IgD-negative memory B cell (primary cell): ENCODE data around the gene GPR31. TPM values are rescaled to one million over a fixed set of nuclear protein-coding genes. Genes with fewer than 3 reads are reported as not detected.
A peak's percentile ranks its signal among the peaks of the same experiment; 100 is the strongest.

Source experiments
- H3K27ac Mint-ChIP-seq, 3 donors: one replicate each; pipeline ENCODE4 v1.8.0; 2020 to 2022; ENCODE audit warnings: mild to moderate bottlenecking in 3 of 3, mixed read lengths in 3 of 3, moderate library complexity in 1 of 3
- H3K27me3 Mint-ChIP-seq: one replicate; pipeline ENCODE4 v1.8.0; 2021; ENCODE audit warnings: mixed read lengths
- H3K36me3 Mint-ChIP-seq: one replicate; pipeline ENCODE4 v1.8.0; 2020; ENCODE audit warnings: mild to moderate bottlenecking, mixed read lengths
- H3K4me1 Mint-ChIP-seq, 3 donors: one replicate each; pipeline ENCODE4 v1.8.0; 2020 to 2022; ENCODE audit warnings: mixed read lengths in 3 of 3, mild to moderate bottlenecking in 1 of 3
- H3K4me3 Mint-ChIP-seq, 4 donors: one replicate each; pipeline ENCODE4 v1.8.0; 2020 to 2022; ENCODE audit warnings: mild to moderate bottlenecking in 4 of 4, mixed read lengths in 4 of 4, moderate library complexity in 3 of 4
- H3K9me3 Mint-ChIP-seq, 3 donors: one replicate each; pipeline ENCODE4 v1.8.0; 2020 to 2021; ENCODE audit warnings: mixed read lengths in 3 of 3, mild to moderate bottlenecking in 1 of 3
- polyA plus RNA-seq: library from polyadenylated mRNA; unstranded; fragments of 300-500 nt; fragmentation: Illumina TruSeq; gene quantifications from one replicate; pipeline ENCODE4 v1.2.3, GENCODE V29; 2021

GPR31 gene
- polyA plus RNA-seq, 1 donor from 2014 or later, result not detected

DNA sequence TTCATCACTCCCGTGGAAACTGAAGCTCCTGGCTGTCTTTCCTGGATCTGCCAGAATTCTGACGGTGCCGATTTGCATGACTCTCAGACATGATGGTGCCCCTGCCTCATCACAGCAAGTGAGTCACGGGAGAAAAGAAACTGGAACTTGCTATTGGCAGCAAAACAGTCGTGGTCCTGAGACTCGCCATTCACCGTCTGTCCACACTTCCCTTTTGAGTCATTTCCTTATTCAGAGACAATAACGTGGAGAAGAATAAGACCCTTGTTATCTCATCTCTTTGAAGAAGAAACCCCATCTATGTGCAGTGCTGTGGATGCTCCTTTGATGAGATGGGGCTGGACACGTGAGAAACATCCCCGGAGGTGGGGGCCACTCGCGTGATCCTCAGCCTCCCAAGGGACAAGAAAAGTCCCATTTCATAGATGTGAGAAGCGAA lies 4.2 kb downstream of the GPR31 start:
- H3K36me3 Mint-ChIP-seq, result peaks cover 1% of the 10 kb centered on the region
- no peaks in the 10 kb centered on the region for H3K27me3 Mint-ChIP-seq
- H3K27ac Mint-ChIP-seq, result peak overlapping the region; percentile 84 to 96 (median 96)
- peak overlapping the region; percentile 75 to 96 (median 86) for H3K4me3 Mint-ChIP-seq
- H3K9me3 Mint-ChIP-seq, result no peaks in the 10 kb centered on the region
- H3K4me1 Mint-ChIP-seq, result peaks cover 33 to 46% (median 42%) of the 10 kb centered on the region in 3 donors

DNA sequence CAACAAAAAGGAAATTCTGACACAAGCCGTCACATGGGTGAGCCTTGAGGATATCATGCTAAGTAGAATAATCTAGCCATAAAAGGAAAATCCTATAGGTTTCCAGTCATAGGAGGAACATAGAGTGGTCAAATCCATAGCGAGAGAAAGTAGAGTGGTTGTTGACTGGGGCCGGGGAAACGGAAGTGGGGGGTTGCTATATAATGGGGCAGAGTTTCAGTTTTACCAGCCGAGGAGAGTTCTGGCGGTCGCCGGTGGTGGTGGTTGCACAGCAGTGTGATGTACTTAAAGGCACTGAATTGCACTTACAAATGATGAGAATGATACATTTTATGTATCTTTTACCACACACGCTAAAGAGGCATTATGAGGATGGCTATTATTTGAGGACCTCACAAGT lies 4.9 kb downstream of the GPR31 start:
- Mint-ChIP-seq H3K4me3 (peak overlapping the region; percentile 75 to 96 (median 86)), H3K36me3 (peaks cover 1% of the 10 kb centered on the region), H3K4me1 (peaks cover 30 to 41% (median 36%) of the 10 kb centered on the region in 3 donors)

DNA sequence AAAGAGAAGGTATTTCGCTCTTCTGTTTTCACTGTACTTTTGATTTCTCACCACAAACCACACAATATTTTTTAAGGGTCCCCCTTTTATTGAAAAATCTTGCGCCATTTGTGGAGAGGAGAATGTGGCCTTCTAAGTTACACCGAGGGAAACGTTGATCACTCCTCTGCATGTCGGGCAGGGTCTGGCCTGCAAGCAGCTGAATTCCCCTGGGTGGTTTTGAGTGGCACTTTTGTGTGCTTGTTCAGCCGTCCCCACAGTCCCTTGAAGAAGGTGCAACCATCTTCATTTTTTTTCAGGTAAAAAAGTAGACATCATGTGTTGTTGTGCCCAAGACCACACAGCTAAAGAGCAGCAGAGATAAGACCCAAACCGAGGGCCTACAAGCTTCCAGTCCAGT lies 6.1 kb downstream of the GPR31 start:
- H3K27ac Mint-ChIP-seq, result peak overlapping the region; percentile 84 to 96 (median 96)
- H3K9me3 Mint-ChIP-seq, result no peaks in the 10 kb centered on the region
- H3K4me3 Mint-ChIP-seq, result peak overlapping the region; percentile 64 to 96 (median 80)
- peaks cover 28 to 39% (median 34%) of the 10 kb centered on the region in 3 donors for H3K4me1 Mint-ChIP-seq
- H3K27me3 Mint-ChIP-seq, result no peaks in the 10 kb centered on the region
- H3K36me3 Mint-ChIP-seq, result peaks cover 1% of the 10 kb centered on the region

More for the DNA sequence above, 4.9 kb downstream of the GPR31 start:
- H3K9me3 Mint-ChIP-seq, result no peaks in the 10 kb centered on the region
- H3K27ac Mint-ChIP-seq, result peak overlapping the region; percentile 84 to 96 (median 96)
- no peaks in the 10 kb centered on the region for H3K27me3 Mint-ChIP-seq

GRCh38 chr6:167150941-167151549 lies 6.7 kb downstream of the GPR31 start:
- peaks cover 1% of the 10 kb centered on the region for H3K36me3 Mint-ChIP-seq
- H3K27ac Mint-ChIP-seq, result peak overlapping the region; percentile 84 to 96 (median 96)
- no peaks in the 10 kb centered on the region for H3K9me3 Mint-ChIP-seq
- peak overlapping the region; percentile 64 to 96 (median 80) for H3K4me3 Mint-ChIP-seq
- H3K4me1 Mint-ChIP-seq, result peaks cover 28 to 39% (median 37%) of the 10 kb centered on the region in 3 donors
- H3K27me3 Mint-ChIP-seq, result no peaks in the 10 kb centered on the region

DNA sequence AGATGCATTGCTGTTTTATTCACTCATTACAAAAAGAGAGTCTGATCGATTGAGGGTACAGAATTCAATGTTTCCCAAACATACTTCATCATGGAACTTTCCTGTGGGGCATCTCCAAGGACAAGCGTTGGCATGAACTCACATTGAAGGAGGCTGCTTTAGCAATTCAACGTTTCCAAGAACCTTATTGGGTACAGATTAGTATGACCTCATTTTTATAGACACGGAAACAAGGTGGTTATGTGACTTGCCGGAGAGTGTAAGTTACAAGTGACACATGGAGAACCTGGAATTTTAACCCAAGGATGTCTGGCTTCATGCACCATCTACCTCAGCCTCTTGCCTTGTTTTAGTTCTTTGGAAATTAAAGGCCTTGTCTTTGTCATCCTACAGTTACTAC lies 8.8 kb downstream of the GPR31 start:
- Mint-ChIP-seq H3K9me3 (no peaks in the 10 kb centered on the region), H3K4me1 (peaks cover 24 to 38% (median 32%) of the 10 kb centered on the region in 3 donors), H3K36me3 (peaks cover 1% of the 10 kb centered on the region), H3K27ac (no peak overlapping the region), H3K27me3 (no peaks in the 10 kb centered on the region), H3K4me3 (no peak overlapping the region)

DNA sequence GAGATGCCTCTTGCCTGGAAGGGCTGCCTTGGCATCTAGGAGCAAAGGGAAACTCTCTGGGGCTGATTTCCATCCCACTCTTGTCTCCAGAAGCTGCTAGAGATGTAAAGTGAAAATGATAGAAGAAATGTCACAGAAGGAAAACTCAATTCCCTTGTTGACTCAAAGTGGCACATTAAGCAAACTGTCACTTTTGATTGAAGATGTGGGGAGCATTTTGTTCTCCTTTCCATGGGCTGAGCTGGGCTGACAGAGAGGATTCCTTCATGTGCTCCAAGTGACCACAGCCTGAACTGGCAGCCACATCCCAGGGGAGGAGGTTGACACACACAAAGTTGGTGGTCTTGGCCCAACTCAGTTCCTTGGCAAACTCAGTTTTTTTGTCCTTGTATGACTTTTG lies 9.8 kb downstream of the GPR31 start:
- H3K4me3 Mint-ChIP-seq, result peak overlapping the region in 1 of 4 donors; percentile 71
- H3K9me3 Mint-ChIP-seq, result no peaks in the 10 kb centered on the region
- H3K4me1 Mint-ChIP-seq, result peaks cover 15 to 29% (median 28%) of the 10 kb centered on the region in 3 donors
- no peak overlapping the region for H3K27ac Mint-ChIP-seq
- peaks cover 1% of the 10 kb centered on the region for H3K36me3 Mint-ChIP-seq
- no peaks in the 10 kb centered on the region for H3K27me3 Mint-ChIP-seq

DNA sequence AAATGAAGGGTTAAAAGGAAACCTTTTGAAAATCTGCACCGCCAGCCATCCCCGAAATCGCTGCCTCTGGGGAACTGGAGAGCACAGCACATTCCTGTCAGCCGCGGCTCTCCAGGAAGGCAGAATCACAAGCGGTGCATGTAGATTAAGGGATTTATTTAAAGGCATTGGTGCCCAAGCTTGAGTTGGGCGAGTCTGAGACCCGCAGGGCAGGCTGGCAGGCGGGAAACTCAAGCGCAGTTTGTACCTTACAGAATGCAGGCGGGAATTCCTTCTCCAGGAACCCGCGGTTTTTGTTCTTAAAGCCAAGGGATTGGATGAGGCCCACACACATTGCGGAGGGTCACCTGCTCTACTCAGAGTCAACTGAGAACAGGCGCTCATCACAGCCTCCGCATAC lies 10.8 kb downstream of the GPR31 start:
- Mint-ChIP-seq H3K9me3 (no peaks in the 10 kb centered on the region), H3K27ac (peak overlapping the region in 1 of 3 donors; percentile 95), H3K36me3 (peaks cover 1% of the 10 kb centered on the region), H3K27me3 (no peaks in the 10 kb centered on the region), H3K4me3 (peak overlapping the region in 1 of 4 donors; percentile 89), H3K4me1 (peaks cover 14 to 22% (median 21%) of the 10 kb centered on the region in 3 donors)

DNA sequence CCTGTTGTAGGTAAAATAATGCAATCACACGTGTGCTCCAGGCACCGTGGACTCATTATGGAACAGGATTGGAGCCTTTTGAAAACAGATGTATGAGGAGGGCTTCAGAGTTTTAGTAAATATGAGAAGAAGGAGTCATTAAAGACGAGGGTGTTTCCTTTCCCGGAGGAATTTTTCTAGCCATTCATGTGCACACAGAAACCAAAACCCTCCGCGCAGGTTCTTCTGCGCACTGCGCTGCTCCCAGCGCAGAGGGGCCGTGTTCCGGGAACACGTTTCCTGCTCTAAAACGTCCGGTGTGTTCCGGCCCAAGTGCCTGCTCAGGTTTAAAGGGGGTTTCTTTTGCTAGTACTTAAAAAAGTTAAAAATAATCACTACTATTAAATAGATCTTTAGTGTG lies 11.6 kb downstream of the GPR31 start:
- Mint-ChIP-seq H3K4me1 (peaks cover 15 to 19% (median 17%) of the 10 kb centered on the region in 3 donors), H3K36me3 (peaks cover 1% of the 10 kb centered on the region), H3K27ac (peak overlapping the region in 2 of 3 donors; percentile 4 to 95), H3K27me3 (no peaks in the 10 kb centered on the region), H3K9me3 (no peaks in the 10 kb centered on the region), H3K4me3 (peak overlapping the region in 3 of 4 donors; percentile 71 to 89 (median 89))

GRCh38 chr6:167145461-167145860 lies 12.3 kb downstream of the GPR31 start:
- H3K27me3 Mint-ChIP-seq, result no peaks in the 10 kb centered on the region
- peaks cover 16 to 19% (median 16%) of the 10 kb centered on the region in 3 donors for H3K4me1 Mint-ChIP-seq
- no peaks in the 10 kb centered on the region for H3K9me3 Mint-ChIP-seq
- peaks cover 1% of the 10 kb centered on the region for H3K36me3 Mint-ChIP-seq
- peak overlapping the region in 2 of 3 donors; percentile 80 to 95 for H3K27ac Mint-ChIP-seq
- H3K4me3 Mint-ChIP-seq, result peak overlapping the region in 2 of 4 donors; percentile 71 to 89

GRCh38 chr6:167143041-167143440 lies 14.7 kb downstream of the GPR31 start:
- Mint-ChIP-seq H3K9me3 (no peaks in the 10 kb centered on the region), H3K36me3 (no peaks in the 10 kb centered on the region), H3K27me3 (no peaks in the 10 kb centered on the region), H3K4me1 (peaks cover 19 to 29% (median 27%) of the 10 kb centered on the region in 3 donors), H3K4me3 (peak overlapping the region in 1 of 4 donors; percentile 79), H3K27ac (peak overlapping the region in 1 of 3 donors; percentile 31)

- Mint-ChIP-seq H3K27ac (peak overlapping the region in 2 of 3 donors; percentile 46 to 91), H3K27me3 (no peaks in the 10 kb centered on the region), H3K36me3 (no peaks in the 10 kb centered on the region), H3K9me3 (no peaks in the 10 kb centered on the region), H3K4me1 (peaks cover 22 to 29% (median 28%) of the 10 kb centered on the region in 3 donors), H3K4me3 (peak overlapping the region in 2 of 4 donors; percentile 58 to 71)
These were observed 15.4 kb downstream of the GPR31 start for GRCh38 chr6:167142433-167142761.

DNA sequence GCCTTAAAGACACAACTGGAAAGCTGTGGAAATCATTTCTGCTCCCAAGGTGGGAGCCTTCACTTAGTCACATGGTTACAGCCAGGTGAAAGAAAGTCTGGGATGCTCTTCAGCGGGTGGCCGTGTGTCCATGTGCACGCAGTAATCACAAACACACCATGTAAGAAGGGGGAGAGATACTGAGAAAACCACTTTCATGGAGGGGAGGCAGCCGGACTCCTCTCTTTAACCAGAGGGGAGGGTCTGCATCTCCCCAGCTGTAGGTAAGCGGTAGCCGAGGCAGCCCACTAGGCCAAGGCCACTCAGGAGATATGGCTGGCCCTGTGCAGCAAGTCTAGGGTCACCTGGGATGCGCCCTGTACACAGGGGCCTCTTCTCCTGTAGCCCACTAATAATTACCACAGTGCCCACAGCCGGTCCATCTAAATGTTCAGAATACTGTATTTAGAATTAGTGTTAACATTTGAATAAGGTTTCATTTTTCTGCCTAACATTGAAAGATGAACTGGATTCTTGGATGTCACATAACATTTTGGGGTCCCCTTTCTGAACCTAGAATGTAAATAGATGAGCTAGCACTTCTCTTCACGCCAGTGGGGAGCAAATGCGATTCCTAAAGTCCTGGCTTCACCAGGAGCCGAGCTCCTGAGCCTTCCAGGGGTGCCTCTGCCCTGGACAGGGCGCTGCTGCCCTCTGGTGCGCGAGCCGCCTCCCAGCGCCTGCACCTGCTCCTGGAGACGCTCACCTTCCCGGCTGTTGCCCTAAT lies 15.9 kb downstream of the GPR31 start:
- Mint-ChIP-seq H3K4me3 (peak overlapping the region in 2 of 4 donors; percentile 58 to 71), H3K4me1 (peaks cover 22 to 35% (median 28%) of the 10 kb centered on the region in 3 donors)

DNA sequence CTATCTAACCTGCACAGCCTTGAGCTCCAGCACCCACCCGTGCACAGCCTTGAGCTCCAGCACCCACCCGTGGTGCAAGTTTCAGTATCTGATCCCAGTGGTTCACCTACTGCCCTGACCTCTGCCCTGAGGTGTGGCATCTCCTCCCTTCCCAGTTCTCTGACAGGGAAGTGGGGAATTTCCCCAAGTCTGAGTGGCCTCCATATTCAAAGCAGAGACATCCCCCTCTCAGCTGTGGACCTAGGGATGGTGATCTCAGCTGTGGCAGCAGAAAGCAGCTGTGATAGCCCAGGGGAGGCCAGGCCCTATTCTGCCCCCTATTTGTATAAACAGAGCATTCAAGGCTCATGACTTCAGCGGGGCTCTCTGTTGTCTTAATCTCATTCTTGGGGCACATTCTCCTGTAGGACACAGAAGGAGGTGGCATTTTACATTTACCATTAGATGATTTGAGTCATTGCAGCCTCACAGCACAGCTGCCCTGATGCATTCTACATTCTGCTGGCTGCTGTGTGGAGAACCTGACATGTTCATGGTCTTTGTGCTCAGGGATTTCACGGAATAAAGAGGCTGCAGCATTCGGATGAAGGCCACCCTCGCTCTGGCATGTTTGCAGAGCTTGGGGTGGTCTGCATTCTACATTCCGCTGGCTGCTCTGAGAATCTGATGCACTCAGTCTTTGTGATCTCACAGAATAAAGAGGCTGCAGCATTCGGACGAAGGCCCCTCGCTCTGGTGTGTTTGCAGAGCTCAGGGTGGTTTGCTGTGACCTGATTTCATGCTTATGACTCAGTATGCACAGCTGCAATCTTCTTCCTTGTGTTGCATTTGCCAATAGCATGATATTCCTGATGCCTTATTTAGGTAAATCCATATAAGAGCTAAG lies 16.9 kb downstream of the GPR31 start:
- Mint-ChIP-seq H3K4me3 (peak overlapping the region in 2 of 4 donors; percentile 58 to 69), H3K4me1 (peaks cover 25 to 35% (median 32%) of the 10 kb centered on the region in 3 donors), H3K36me3 (no peaks in the 10 kb centered on the region), H3K27ac (peak overlapping the region; percentile 46 to 93 (median 89)), H3K9me3 (no peaks in the 10 kb centered on the region), H3K27me3 (no peaks in the 10 kb centered on the region)

More for the DNA sequence above, 15.9 kb downstream of the GPR31 start:
- Mint-ChIP-seq H3K36me3 (no peaks in the 10 kb centered on the region), H3K27me3 (no peaks in the 10 kb centered on the region), H3K27ac (peak overlapping the region; percentile 46 to 93 (median 89)), H3K9me3 (no peaks in the 10 kb centered on the region)

DNA sequence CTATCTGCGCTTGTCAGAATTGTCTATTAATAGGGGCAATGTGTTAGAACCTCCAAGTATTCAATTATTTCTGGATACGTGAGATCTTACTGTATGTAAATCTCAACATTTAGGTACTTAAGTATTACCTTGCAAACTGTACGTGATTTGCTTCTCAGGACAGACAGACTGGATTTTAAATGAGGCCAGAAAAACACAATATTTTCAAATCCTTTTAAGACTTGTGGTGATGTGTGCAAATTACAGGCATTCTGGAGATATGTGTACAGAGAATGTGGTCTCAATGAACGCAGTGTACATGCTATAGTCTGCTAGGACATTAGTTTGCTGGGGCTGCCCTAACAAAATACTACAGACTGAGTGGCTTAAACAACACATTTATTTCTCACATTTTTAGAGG lies 18.0 kb downstream of the GPR31 start:
- Mint-ChIP-seq H3K36me3 (no peaks in the 10 kb centered on the region), H3K27me3 (no peaks in the 10 kb centered on the region), H3K4me1 (peaks cover 27 to 38% (median 35%) of the 10 kb centered on the region in 3 donors), H3K4me3 (peak overlapping the region in 1 of 4 donors; percentile 12), H3K9me3 (no peaks in the 10 kb centered on the region), H3K27ac (peak overlapping the region; percentile 46 to 93 (median 89))
